Central memory CD4-positive, alpha-beta T cell (primary cell): ENCODE data around the gene KLHL21.
A peak's percentile ranks its signal among the peaks of the same experiment; 100 is the strongest.
"Not testable (repeated sequence)": the region's sequence is repeated elsewhere in the genome, so short reads cannot be mapped to it uniquely, and the experiment has no call there.

Experiments
- DNase-seq: peaks from one replicate; pipeline ENCODE4 v3.0.0; 2022

KLHL21 gene

GRCh38 chr1:6581561-6582305 is 20.9 kb downstream of the KLHL21 start:
- DNase-seq: no peak

GRCh38 chr1:6580593-6581409 is 21.9 kb downstream of the KLHL21 start:
- DNase-seq: peak; percentile 8

GRCh38 chr1:6580119-6580592 is 22.5 kb downstream of the KLHL21 start:
- no peak for DNase-seq

GRCh38 chr1:6579374-6580118 is 23.1 kb downstream of the KLHL21 start, which contains the start of gene ZBTB48:
ZBTB48 (plus strand) TSS chr1:6579994; CDS start chr1:6580610, 616 bp downstream.
- peak; percentile 94 for DNase-seq

GRCh38 chr1:6578624-6579373 is 23.9 kb downstream of the KLHL21 start:
- DNase-seq: no peak

GRCh38 chr1:6577831-6578525 is 24.7 kb downstream of the KLHL21 start:
- DNase-seq: no peak

- no peak for DNase-seq
Measured at GRCh38 chr1:6574818-6575217, 27.9 kb downstream of the KLHL21 start.

- DNase-seq: no peak
Measured at GRCh38 chr1:6574025-6574620, 28.5 kb downstream of the KLHL21 start.

GRCh38 chr1:6572653-6573383 is 29.9 kb downstream of the KLHL21 start:
- DNase-seq: no peak

GRCh38 chr1:6570987-6571386 is 31.7 kb downstream of the KLHL21 start:
- no peak for DNase-seq

- no peak for DNase-seq
Measured at GRCh38 chr1:6570100-6570499, 32.6 kb downstream of the KLHL21 start.

GRCh38 chr1:6569033-6569432 is 33.6 kb downstream of the KLHL21 start:
- no peak for DNase-seq

- DNase-seq: no peak
Measured at GRCh38 chr1:6560267-6560666, 42.4 kb downstream of the KLHL21 start.

GRCh38 chr1:6559161-6559560 is 43.5 kb downstream of the KLHL21 start:
- not testable (repeated sequence) for DNase-seq

GRCh38 chr1:6557597-6557996 is 45.1 kb downstream of the KLHL21 start:
- no peak for DNase-seq

- DNase-seq: no peak
Measured at GRCh38 chr1:6554907-6555778, 47.5 kb downstream of the KLHL21 start, which contains the start of gene TAS1R1. TAS1R1 (plus strand) TSS chr1:6555307; CDS start chr1:6555374, 67 bp downstream.

GRCh38 chr1:6554031-6554906 is 48.4 kb downstream of the KLHL21 start, which contains the start of gene NOL9:
NOL9 (minus strand) TSS chr1:6554513; CDS start chr1:6554502, 11 bp downstream.
- peak; percentile 92 for DNase-seq

- DNase-seq: no peak
Measured at GRCh38 chr1:6547301-6547700, 55.4 kb downstream of the KLHL21 start.
